Mesenchymal stem cell (in vitro differentiated cells and primary cell): Measurements from ENCODE around the gene MRPL27.

ENCODE experiments used
- DNase-seq: peaks from one replicate; pipeline ENCODE4 v3.0.0-alpha.2; 2013
- H2AFZ ChIP-seq: one replicate; pipeline ENCODE4 v1.6.1; 2013; ENCODE audit warnings: low read depth, mild to moderate bottlenecking, control low read depth, inconsistent platforms, low read length, moderate library complexity
- H2AK5ac ChIP-seq: 2 replicates; pipeline ENCODE4 v1.6.1; 2013; ENCODE audit warnings: low read length, moderate library complexity, mild to moderate bottlenecking, inconsistent platforms; ENCODE audit not compliant: severe bottlenecking
- H2BK120ac ChIP-seq: one replicate; pipeline ENCODE4 v1.6.1; 2013; ENCODE audit warnings: low read depth, mild to moderate bottlenecking, inconsistent platforms, low read length, moderate library complexity
- H2BK12ac ChIP-seq, 2 experiments: one replicate each; pipeline ENCODE4 v1.6.1; 2013; ENCODE audit warnings: inconsistent platforms in 2 of 2, low read length in 2 of 2, mild to moderate bottlenecking in 2 of 2, moderate library complexity in 2 of 2, control low read depth in 1 of 2
- H2BK15ac ChIP-seq: one replicate; pipeline ENCODE4 v1.6.1; 2013; ENCODE audit warnings: mild to moderate bottlenecking, low read depth, inconsistent platforms; ENCODE audit not compliant: poor library complexity, severe bottlenecking
- H2BK5ac ChIP-seq: 2 replicates; pipeline ENCODE4 v1.6.1; 2013; ENCODE audit warnings: low read depth, mild to moderate bottlenecking, low read length, control low read depth, inconsistent platforms; ENCODE audit not compliant: poor library complexity, severe bottlenecking
- H3K14ac ChIP-seq, 2 experiments: one replicate each; pipeline ENCODE4 v1.6.1; 2013; ENCODE audit warnings: inconsistent platforms in 2 of 2, low read length in 2 of 2, control low read depth in 1 of 2, mild to moderate bottlenecking in 1 of 2, moderate library complexity in 1 of 2
- H3K18ac ChIP-seq, 2 experiments: one replicate each; pipeline ENCODE4 v1.6.1; 2013; ENCODE audit warnings: inconsistent platforms in 2 of 2, low read length in 2 of 2, control low read depth in 1 of 2, low read depth in 1 of 2, mild to moderate bottlenecking in 1 of 2
- H3K23ac ChIP-seq, 2 experiments: one replicate each; pipeline ENCODE4 v1.6.1; 2013; ENCODE audit warnings: inconsistent platforms in 2 of 2, low read length in 2 of 2, mild to moderate bottlenecking in 2 of 2, moderate library complexity in 2 of 2, control low read depth in 1 of 2
- H3K27ac ChIP-seq: 2 replicates; pipeline ENCODE4 v1.5.1; 2013; ENCODE audit warnings: mild to moderate bottlenecking, moderate library complexity, low read length, control low read depth, inconsistent platforms; ENCODE audit not compliant: poor library complexity, severe bottlenecking
- H3K27me3 ChIP-seq, 2 experiments: 2 replicates each; pipeline versions ENCODE4 v1.6.1 to v1.7.0; 2013; ENCODE audit warnings: low read length in 2 of 2, mild to moderate bottlenecking in 2 of 2, moderate library complexity in 2 of 2, control low read depth in 1 of 2, inconsistent platforms in 1 of 2; ENCODE audit not compliant: control insufficient read depth in 1 of 2, insufficient read depth in 1 of 2
- H3K36me3 ChIP-seq, 2 experiments: 2 replicates each; pipeline versions ENCODE4 v1.6.1 to v1.7.0; 2013; ENCODE audit warnings: low read length in 2 of 2, control low read depth in 1 of 2, inconsistent platforms in 1 of 2, low read depth in 1 of 2, mild to moderate bottlenecking in 1 of 2; ENCODE audit not compliant: insufficient read depth in 2 of 2, control insufficient read depth in 1 of 2
- H3K4ac ChIP-seq, 2 experiments: one replicate each; pipeline ENCODE4 v1.6.1; 2013; ENCODE audit warnings: inconsistent platforms in 2 of 2, low read length in 2 of 2, mild to moderate bottlenecking in 2 of 2, moderate library complexity in 2 of 2, control low read depth in 1 of 2, low read depth in 1 of 2
- H3K4me1 ChIP-seq: 2 replicates; pipeline ENCODE4 v1.6.1; 2013; ENCODE audit warnings: low read depth, low read length, control low read depth; ENCODE audit not compliant: control insufficient read depth, insufficient read depth
- H3K4me2 ChIP-seq: 2 replicates; pipeline ENCODE4 v1.6.1; 2013; ENCODE audit warnings: low read length, mild to moderate bottlenecking, inconsistent platforms; ENCODE audit not compliant: poor library complexity, severe bottlenecking
- H3K4me3 ChIP-seq, 2 experiments: 2 replicates each; pipeline versions ENCODE4 v1.5.1 to v1.7.0; 2013; ENCODE audit warnings: low read length in 2 of 2, mild to moderate bottlenecking in 2 of 2, control low read depth in 1 of 2, low read depth in 1 of 2; ENCODE audit not compliant: insufficient read depth in 1 of 2
- H3K79me1 ChIP-seq: replicated peaks from 2 replicates; pipeline ENCODE4 v1.6.1; 2013; ENCODE audit warnings: mild to moderate bottlenecking, control low read depth, low read length, inconsistent platforms; ENCODE audit not compliant: poor library complexity, severe bottlenecking
- H3K9ac ChIP-seq: 2 replicates; pipeline ENCODE4 v1.7.0; 2013; ENCODE audit warnings: mild to moderate bottlenecking, low read length, moderate library complexity
- H3K9me3 ChIP-seq: 2 replicates; pipeline ENCODE4 v1.7.0; 2013; ENCODE audit warnings: mild to moderate bottlenecking, low read length; ENCODE audit not compliant: control insufficient read depth
- H4K8ac ChIP-seq: one replicate; pipeline ENCODE4 v1.6.1; 2013; ENCODE audit warnings: inconsistent platforms, mild to moderate bottlenecking, low read length, moderate library complexity
- H4K91ac ChIP-seq: one replicate; pipeline ENCODE4 v1.6.1; 2013; ENCODE audit warnings: mild to moderate bottlenecking, low read length, inconsistent platforms
- WGBS: methylation state at CpG from one replicate; pipeline ENCODE4 v1.1.7; 2013; ENCODE audit warnings: mixed read lengths; 5-methylcytosine and 5-hydroxymethylcytosine counted together

Gene MRPL27

GRCh38 chr17:50352693-50353599, 20.0 kb downstream of the MRPL27 start:
- Histone ChIP-seq H3K4me1 (peaks cover 16% of the 10 kb centered on the region), H3K27ac (no peak overlapping the region), H2BK15ac (no peak overlapping the region), H2AFZ (no peak overlapping the region), H4K8ac (no peak overlapping the region), H3K23ac (no peak overlapping the region), H2BK120ac (no peak overlapping the region), H2AK5ac (no peak overlapping the region), H3K79me1 (peaks cover 57% of the 10 kb centered on the region), H3K27me3 (no peaks in the 10 kb centered on the region), H3K4me2 (no peak overlapping the region), H3K4me3 (peak overlapping the region in 1 of 2 experiments; percentile 11), H3K18ac (no peak overlapping the region), H3K14ac (no peak overlapping the region), H4K91ac (no peak overlapping the region), H2BK5ac (no peak overlapping the region), H3K9ac (no peak overlapping the region), H3K36me3 (peaks cover 58 to 64% of the 10 kb centered on the region in 2 experiments), H2BK12ac (no peak overlapping the region), H3K9me3 (no peaks in the 10 kb centered on the region), H3K4ac (no peak overlapping the region)
- no peak for DNase-seq
- WGBS: 93% methylated on average over 21 of the region's 21 CpGs

- DNase-seq: no peak
- Histone ChIP-seq H2AFZ (no peak overlapping the region), H2AK5ac (no peak overlapping the region), H3K9me3 (no peaks in the 10 kb centered on the region), H2BK12ac (peak overlapping the region in 1 of 2 experiments; percentile 25), H3K36me3 (peaks cover 51 to 57% of the 10 kb centered on the region in 2 experiments), H3K27me3 (no peaks in the 10 kb centered on the region), H2BK120ac (no peak overlapping the region), H3K9ac (no peak overlapping the region), H3K27ac (no peak overlapping the region), H2BK5ac (no peak overlapping the region), H3K23ac (no peak overlapping the region), H3K14ac (no peak overlapping the region), H3K4me1 (peaks cover 22% of the 10 kb centered on the region), H3K4ac (no peak overlapping the region), H3K18ac (no peak overlapping the region), H3K4me2 (no peak overlapping the region), H3K4me3 (peak overlapping the region in 1 of 2 experiments; percentile 11), H2BK15ac (no peak overlapping the region), H3K79me1 (peaks cover 61% of the 10 kb centered on the region), H4K8ac (no peak overlapping the region), H4K91ac (no peak overlapping the region)
- 93% methylated on average over 6 of the region's 6 CpGs for WGBS
Measured at GRCh38 chr17:50352072-50352692, 20.8 kb downstream of the MRPL27 start.

- Histone ChIP-seq H3K18ac (no peak overlapping the region), H3K4ac (no peak overlapping the region), H3K9ac (no peak overlapping the region), H2BK15ac (peak overlapping the region; percentile 1), H2AFZ (no peak overlapping the region), H3K9me3 (no peaks in the 10 kb centered on the region), H2BK5ac (no peak overlapping the region), H2BK120ac (no peak overlapping the region), H4K8ac (no peak overlapping the region), H3K14ac (no peak overlapping the region), H3K4me2 (no peak overlapping the region), H3K4me1 (peaks cover 26% of the 10 kb centered on the region), H3K36me3 (peaks cover 37 to 42% of the 10 kb centered on the region in 2 experiments), H3K79me1 (peaks cover 60% of the 10 kb centered on the region), H4K91ac (no peak overlapping the region), H3K4me3 (no peak overlapping the region), H3K23ac (no peak overlapping the region), H3K27me3 (no peaks in the 10 kb centered on the region), H2BK12ac (no peak overlapping the region), H2AK5ac (no peak overlapping the region), H3K27ac (no peak overlapping the region)
- DNase-seq: no peak
- WGBS: 92% methylated on average over 2 of the region's 2 CpGs
Measured at GRCh38 chr17:50350733-50351132, 22.3 kb downstream of the MRPL27 start.

- H2BK12ac ChIP-seq: no peak overlapping the region
Measured at GRCh38 chr17:50349243-50349600, 23.8 kb downstream of the MRPL27 start.

More at GRCh38 chr17:50349243-50349600, 23.8 kb downstream of the MRPL27 start:
- Histone ChIP-seq H3K23ac (no peak overlapping the region), H2AFZ (no peak overlapping the region), H4K91ac (peak overlapping the region; percentile 5), H3K27ac (no peak overlapping the region), H2BK120ac (no peak overlapping the region), H3K4me1 (peaks cover 33% of the 10 kb centered on the region), H2BK15ac (no peak overlapping the region), H3K9me3 (no peaks in the 10 kb centered on the region), H3K4me3 (no peak overlapping the region), H3K36me3 (peaks cover 22 to 27% of the 10 kb centered on the region in 2 experiments), H3K79me1 (peaks cover 47% of the 10 kb centered on the region), H3K4me2 (no peak overlapping the region), H3K27me3 (no peaks in the 10 kb centered on the region), H3K4ac (no peak overlapping the region), H2BK5ac (no peak overlapping the region), H3K18ac (no peak overlapping the region), H4K8ac (no peak overlapping the region), H3K9ac (peak overlapping the region; percentile 17), H2AK5ac (no peak overlapping the region), H3K14ac (no peak overlapping the region)
- 100% methylated on average over 3 of the region's 5 CpGs for WGBS
- no peak for DNase-seq
